ENCODE measurements around the gene CCDC116.
"Not testable (repeated sequence)": the region's sequence is repeated elsewhere in the genome, so short reads cannot be mapped to it uniquely, and the experiment has no call there.

The CCDC116 gene, protein sequence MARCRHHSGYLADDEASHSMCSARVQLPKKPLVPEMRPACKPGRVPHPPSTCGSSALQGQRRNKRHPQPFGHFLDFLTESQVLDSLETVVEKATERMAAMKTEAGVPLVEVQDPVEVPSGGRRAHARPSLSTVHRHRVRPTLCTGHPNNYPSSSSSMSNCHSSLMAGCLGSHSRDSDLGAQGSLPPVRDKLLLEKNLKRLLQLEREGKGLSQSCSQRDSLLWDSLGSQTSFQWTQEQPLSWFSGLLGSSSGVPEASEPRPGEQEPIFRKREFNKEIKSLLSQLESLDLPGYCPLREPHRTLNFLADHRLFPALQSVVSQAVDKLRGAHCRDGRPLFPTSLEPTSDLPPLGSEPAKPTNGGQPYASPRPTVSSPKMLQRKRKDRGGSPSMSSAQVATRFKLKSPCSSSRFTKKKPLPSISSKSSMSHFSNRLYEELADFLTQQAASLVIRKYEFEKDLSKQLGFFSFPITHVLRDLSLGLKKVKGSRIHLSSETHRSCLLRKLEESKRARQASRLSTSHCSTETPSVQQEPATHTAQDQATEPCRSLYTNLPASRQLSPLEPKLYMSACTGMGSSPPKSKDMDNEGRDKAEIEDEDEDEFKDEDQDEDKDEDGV

DNA sequence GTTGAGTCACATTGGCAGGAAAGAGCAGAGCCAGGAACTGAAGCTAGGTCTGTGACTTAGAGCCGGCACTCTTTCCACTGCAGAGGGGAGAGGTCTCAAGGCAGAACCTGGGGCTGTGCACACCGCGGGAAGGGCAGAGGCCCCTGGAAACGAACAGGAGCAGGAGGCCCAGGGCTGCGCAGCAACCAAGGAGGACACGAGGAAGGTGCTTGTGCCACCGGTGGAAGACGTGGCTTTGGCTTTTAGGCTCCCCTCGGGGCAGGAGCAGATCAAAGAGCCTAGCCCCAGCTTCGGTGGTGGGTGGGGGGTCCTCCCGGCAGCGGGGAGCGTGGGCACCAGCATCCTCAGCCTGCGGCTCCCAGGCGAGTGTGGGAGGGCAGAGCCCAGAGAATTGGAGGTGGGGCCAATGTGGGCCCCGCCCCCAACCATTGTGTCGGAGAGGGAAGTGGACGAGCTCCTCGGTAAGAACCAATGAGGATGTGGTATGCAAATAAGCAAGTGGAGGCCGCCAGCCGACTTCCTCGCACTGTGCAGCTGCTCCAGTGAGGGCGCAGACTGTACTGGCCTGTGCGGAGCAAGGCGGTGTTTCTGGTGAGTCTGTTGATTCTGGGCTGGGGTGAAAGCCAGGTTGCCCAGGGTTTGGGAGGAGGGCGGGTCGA, at the start of gene CCDC116:
TSS of gene CCDC116 (plus strand) at position 524 of the 659 bp plus-strand sequence. CDS start 422 bp downstream, outside the sequence.
- peak in 1 of 2 donors; percentile 41 for DNase-seq (ENCODE audit: low read depth in 2 of 2, low spot score in 1 of 2)

DNA sequence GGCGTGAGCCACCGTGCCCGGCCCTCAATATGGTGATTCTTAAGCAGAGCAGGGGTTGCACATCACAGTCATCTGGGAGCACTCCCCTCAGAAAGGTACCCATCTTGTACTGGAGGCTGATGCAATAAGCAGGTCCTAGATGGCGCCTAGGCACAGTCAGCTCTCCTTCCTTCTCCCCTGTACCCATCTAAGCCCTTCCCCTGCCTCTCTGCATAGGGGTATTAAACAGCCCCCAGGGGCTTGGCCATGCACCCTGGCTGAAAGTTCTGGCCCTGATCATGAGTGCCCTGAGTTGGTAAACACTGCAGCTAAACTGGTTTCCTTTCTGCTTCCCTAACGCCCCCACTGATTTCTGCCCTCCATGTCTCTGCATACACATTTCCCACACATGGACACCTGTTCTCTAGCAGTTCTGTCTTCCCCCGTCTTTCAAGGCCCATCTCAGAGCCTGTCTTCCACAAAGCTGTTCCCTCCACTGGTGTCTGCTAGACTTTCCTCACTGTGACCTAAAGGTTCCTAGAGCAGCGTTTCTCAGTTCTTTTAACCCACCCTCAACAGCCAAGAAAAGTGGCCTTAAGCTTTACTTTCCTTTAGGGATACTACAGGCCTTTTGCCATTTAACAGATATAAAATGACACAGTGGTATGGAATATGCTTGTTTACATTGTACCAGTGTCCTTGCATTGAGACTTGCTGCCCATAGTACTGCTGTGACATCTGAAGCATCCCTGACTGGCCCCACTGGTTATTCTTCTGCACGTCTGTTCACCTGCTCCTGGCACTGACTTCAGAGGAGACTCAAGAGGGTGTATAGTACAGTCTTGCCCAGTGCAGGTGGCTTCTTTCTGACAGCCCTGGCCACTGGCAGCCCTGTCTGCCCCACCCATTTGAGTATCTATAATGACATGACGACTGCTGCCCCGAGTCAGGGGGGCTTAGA, 49.5 kb upstream of the CCDC116 start:
- DNase-seq (ENCODE audit: low read depth in 2 of 2, low spot score in 1 of 2), result no peak

DNA sequence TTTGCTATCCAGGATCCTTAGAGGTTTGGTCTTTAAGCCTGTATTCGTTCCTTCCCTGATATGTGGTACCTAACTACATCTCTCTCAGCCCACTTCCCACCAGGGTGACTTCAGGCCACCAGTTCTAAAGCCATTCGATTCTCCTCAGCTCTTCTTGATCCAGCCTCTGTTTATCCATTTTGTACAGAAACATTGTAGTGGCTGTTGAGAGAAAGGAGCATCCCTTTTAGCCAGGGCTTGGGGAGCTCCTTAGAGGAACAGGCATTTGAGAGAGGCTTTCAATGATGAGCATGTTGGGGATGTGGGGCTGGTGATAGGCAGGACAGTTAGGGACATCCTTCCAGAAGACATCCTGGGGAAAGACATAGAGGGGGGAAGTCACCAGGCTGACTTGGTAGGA, 47.2 kb upstream of the CCDC116 start:
- DNase-seq (ENCODE audit: low read depth in 2 of 2, low spot score in 1 of 2), result no peak

- no peak for DNase-seq (ENCODE audit: low read depth in 2 of 2, low spot score in 1 of 2)
Measured at GRCh38 chr22:21587803-21588611, 44.6 kb upstream of the CCDC116 start.

DNA sequence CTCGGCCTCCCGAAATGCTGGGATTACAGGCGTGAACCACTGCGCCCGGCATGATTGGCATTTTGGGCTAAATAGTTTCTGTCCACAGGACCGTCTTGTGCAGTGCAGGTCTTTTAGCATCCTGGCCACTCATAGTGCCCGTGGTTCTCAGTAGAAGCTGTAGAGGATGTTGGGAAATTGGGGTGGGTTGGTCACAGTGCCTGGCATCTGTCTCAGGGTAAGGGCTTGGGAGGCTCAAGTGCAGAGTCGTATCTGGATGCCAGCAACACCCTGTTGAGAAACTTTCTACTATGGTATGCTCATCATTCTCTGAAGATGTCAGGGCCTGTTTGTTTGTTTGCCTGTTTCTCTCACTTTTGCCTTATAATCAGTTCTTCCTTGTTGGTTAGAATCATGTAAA, 43.2 kb upstream of the CCDC116 start:
- DNase-seq (ENCODE audit: low read depth in 2 of 2, low spot score in 1 of 2), result no peak

- DNase-seq (ENCODE audit: low read depth in 2 of 2, low spot score in 1 of 2), result no peak
Measured at GRCh38 chr22:21590809-21591641, 41.5 kb upstream of the CCDC116 start.

DNA sequence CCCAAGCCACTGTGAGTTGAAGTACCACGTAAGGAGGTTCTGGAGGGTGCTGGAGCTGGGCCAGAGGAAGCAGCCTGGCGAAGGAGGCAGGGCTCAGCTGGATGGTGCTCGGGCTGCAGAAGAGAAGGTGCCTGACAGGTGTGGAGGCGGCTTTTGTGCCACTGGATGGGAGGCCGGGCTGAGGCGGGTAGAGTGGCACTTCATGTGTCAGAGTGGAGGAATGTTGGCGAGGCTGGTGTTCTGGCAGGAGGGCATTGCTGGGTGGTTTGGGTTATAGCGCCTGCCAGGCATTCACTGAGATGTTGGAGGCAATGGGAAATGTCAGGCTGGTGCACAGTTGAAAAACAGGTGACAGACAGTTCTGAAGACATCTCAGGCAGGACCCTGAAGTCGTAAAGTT, 40.9 kb upstream of the CCDC116 start:
- DNase-seq (ENCODE audit: low read depth in 2 of 2, low spot score in 1 of 2), result no peak

GRCh38 chr22:21592422-21592821, 40.1 kb upstream of the CCDC116 start:
- no peak for DNase-seq (ENCODE audit: low read depth in 2 of 2, low spot score in 1 of 2)

DNA sequence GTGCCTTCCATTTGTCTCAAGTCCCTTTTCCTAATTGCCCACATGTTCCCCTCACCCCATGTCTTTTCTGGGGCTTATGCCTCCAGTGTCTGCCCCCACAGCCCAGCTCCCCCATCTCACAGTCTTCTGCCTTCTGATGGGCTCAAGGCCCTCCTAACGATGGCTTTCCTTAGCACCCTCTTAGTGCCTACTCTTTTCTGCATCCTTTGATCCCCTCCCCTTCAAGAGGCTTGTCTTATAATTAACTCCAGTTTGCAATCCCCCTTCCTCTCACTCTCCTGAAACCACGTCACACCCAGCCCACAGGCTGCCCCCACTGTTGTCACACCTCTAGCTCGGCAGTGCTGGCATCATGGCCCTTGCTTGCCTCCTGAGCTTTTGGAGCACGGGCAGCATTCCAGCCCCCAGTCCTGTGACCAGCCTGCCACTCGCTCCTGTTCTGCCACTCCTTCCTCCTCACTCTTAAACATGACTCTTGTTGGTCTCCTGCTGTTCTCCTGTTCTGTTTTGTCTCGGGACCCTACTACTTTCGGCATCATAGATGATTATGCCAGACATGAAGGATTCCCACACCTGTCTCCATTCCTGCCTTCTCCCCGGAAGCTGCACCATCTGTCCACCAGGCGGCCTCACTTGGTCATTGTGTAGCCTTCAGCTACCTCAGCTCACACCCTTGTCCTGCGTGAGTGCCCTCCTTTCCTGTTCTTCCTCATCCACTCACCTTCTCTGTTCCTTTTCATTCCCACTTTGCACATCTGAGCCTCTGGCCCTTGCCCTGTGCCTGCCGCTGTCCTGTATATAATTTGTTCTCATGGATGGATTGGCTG, 38.9 kb upstream of the CCDC116 start:
- DNase-seq (ENCODE audit: low read depth in 2 of 2, low spot score in 1 of 2), result no peak

DNA sequence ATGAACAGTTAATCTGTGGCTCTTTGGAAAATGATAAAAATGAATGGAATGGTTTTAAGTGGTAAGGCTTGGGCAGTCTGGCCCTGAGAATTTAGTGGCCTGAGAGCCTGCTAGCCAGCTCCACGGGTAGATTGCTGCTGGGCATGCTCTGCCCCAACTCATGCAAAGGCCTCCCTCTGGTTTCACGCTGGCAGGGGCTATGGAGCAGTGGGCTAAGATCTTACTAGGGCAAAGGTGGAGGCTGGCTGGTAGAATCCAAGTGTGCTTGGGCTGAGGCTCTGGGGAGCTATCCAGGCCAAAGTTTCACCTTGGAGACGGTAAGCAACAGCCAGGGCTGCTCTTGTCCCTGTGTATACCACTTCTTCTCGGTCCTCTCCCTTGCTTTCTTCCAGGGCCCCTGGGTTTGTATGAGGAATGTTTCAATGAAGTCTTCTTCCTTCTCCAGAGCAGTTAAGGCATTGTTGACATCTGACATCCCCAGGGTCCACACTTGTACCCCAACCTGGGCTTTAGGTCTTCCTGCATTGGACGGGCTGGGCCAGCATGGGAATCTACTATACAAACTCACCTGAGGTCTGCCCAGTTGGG, 37.6 kb upstream of the CCDC116 start:
- DNase-seq (ENCODE audit: low read depth in 2 of 2, low spot score in 1 of 2), result no peak

GRCh38 chr22:21596356-21597135, 36.0 kb upstream of the CCDC116 start:
- not testable (repeated sequence) for DNase-seq (ENCODE audit: low read depth in 2 of 2, low spot score in 1 of 2)

GRCh38 chr22:21598302-21598701, 34.3 kb upstream of the CCDC116 start:
- no peak for DNase-seq (ENCODE audit: low read depth in 2 of 2, low spot score in 1 of 2)

DNA sequence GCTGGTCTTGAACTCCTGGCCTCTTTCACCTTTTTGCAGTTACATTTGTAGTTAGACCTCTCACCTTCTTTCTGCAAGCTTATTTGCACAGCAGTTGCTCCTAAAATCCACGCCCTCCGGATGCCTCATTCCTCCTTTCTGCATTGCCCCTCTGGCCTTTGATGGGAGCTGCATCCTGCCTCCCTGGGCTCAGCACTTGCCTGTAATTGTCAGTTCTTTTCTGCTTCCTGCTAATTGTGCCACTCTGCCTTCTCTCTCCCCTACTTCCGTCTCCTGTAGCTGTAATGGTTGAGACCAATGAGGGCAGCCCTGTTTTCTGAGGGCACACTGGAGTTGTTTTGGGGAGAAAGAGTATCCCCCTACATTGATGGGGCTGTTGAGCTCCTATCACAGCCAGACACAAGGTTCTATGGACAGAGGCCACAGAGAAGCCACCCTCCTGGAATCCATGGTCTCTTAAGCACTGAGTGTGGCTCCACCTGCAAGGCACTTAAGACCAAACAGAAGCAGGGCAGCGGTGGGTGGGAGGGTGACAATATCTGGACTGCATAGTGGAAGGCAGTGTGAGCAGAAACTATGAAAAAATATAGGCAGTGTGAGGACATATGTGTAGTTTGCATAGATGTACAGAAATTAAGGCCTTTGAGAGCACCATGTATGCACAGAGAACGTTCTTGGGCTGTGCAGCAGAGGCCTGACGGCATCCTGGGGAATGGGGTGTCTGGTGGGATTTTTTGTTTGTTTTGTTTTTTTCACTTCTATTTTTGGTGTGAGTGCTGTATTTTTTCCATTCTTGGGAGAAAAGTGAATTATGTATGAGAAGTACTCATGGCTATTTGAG, 33.3 kb upstream of the CCDC116 start:
- DNase-seq (ENCODE audit: low read depth in 2 of 2, low spot score in 1 of 2), result no peak

GRCh38 chr22:21602579-21602978, 30.0 kb upstream of the CCDC116 start:
- no peak for DNase-seq (ENCODE audit: low read depth in 2 of 2, low spot score in 1 of 2)

- DNase-seq (ENCODE audit: low read depth in 2 of 2, low spot score in 1 of 2), result no peak
Measured at GRCh38 chr22:21603973-21604372, 28.6 kb upstream of the CCDC116 start.

GRCh38 chr22:21605887-21606564, 26.5 kb upstream of the CCDC116 start:
- no peak for DNase-seq (ENCODE audit: low read depth in 2 of 2, low spot score in 1 of 2)
